Neural cell (in vitro differentiated cells): ENCODE results near the gene CIITA.

ENCODE experiments used
- CTCF ChIP-seq: fragments of 450-650 bp; IDR thresholded peaks from 2 replicates; pipeline ENCODE4 v1.5.1; 2014; ENCODE audit warnings: antibody characterized with exemption, mild to moderate bottlenecking, moderate library complexity; ENCODE audit not compliant: poor library complexity, severe bottlenecking
- EP300 ChIP-seq: fragments of 450-650 bp; conservative IDR thresholded peaks from 2 replicates; pipeline ENCODE4 v1.6.1; 2014; ENCODE audit warnings: antibody characterized with exemption, mild to moderate bottlenecking, moderate library complexity; ENCODE audit not compliant: poor library complexity, severe bottlenecking
- EZH2 ChIP-seq: fragments of 200-600, 300-800 bp; shearing (Covaris generic), sonication (generic); IDR thresholded peaks from 2 replicates; pipeline ENCODE4 v1.6.1; 2014; ENCODE audit warnings: antibody characterized with exemption, low read length, borderline replicate concordance, mild to moderate bottlenecking; ENCODE audit not compliant: insufficient read depth, poor library complexity, severe bottlenecking
- POLR2AphosphoS5 ChIP-seq: IDR thresholded peaks from 2 replicates; pipeline ENCODE4 v1.6.1; 2012

- TF ChIP-seq CTCF (no peak), EZH2 (no peak), EP300 (no peak), POLR2AphosphoS5 (no peak)
These were observed 20.1 kb downstream of the CIITA start for GRCh38 chr16:10897134-10897533.
